NCI-H526 treated with DMSO at 0.1 percent for 48 hours (cell line): ENCODE measurements around the gene HSF2BP.
"Not testable (repeated sequence)": the region's sequence is repeated elsewhere in the genome, so short reads cannot be mapped to it uniquely, and the experiment has no call there.

ENCODE experiments used
- DNase-seq: peaks from one replicate; lab custom pipeline; 2025; lab: John Stamatoyannopoulos, UW

The HSF2BP gene

GRCh38 chr21:43687566-43688399 is 28.5 kb upstream of the HSF2BP start:
- DNase-seq: no peak

GRCh38 chr21:43686811-43687565 is 27.7 kb upstream of the HSF2BP start:
- no peak for DNase-seq

- no peak for DNase-seq
Observed at GRCh38 chr21:43684424-43684823, 25.1 kb upstream of the HSF2BP start.

GRCh38 chr21:43681650-43682049 is 22.4 kb upstream of the HSF2BP start:
- DNase-seq: no peak

DNA sequence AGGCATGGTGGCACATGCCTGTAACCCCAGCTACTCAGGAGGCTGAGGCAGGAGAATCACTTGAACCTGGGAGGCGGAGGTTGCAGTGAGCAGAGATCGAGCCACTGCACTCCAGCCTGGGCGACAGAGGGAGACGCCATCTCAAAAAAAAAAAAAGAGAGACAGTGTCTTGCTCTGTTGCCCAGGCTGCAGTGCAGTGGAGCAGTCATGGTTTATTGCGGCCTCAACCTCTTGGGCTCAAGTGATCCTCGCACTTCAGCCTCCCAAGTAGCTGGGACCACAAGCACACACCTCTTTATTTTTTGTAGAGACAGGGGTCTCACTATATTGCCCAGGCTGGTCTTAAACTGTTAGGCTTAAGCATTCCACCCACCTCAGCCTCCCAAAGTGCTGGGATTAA is 21.1 kb upstream of the HSF2BP start:
- DNase-seq: not testable (repeated sequence)

DNA sequence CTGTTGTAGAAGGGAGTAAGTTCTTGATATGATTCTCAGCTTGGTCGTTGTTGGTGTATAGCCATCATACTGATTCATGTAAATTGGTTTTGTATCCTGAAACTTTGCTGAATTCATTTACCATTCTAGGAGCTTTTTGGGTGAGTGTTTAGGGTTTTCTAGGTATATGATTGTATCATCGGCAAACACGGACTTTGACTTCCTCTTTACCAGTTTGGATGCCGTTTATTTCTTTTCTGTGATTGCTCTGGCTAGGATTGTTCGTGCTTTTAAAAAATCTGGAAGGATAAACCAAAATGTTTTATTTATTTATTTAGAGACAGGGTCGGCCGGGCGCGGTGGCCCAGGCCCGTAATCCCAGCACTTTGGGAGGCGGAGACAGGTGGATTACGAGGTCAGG is 20.7 kb upstream of the HSF2BP start:
- no peak for DNase-seq

DNA sequence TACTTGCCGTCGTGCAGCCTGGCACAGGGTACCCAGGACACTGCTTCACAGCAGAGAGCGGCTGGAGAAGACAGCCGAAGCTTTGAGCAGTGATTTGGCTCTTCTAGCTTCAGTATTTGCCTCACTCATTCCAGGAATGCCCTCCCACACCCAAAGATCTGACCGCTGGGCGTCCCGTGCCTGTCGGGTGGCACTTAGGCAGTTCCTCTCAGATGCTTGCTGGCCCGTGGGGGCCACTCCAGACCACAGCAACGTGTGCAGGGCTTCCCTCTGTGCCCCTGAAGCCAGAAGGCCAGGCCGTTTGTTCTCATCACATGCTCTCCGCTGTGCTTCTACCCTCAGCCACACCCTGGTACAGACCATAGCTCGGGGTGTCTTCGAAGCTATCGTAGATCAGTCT is 17.1 kb upstream of the HSF2BP start:
- no peak for DNase-seq

GRCh38 chr21:43675871-43676270 is 16.6 kb upstream of the HSF2BP start:
- no peak for DNase-seq

DNA sequence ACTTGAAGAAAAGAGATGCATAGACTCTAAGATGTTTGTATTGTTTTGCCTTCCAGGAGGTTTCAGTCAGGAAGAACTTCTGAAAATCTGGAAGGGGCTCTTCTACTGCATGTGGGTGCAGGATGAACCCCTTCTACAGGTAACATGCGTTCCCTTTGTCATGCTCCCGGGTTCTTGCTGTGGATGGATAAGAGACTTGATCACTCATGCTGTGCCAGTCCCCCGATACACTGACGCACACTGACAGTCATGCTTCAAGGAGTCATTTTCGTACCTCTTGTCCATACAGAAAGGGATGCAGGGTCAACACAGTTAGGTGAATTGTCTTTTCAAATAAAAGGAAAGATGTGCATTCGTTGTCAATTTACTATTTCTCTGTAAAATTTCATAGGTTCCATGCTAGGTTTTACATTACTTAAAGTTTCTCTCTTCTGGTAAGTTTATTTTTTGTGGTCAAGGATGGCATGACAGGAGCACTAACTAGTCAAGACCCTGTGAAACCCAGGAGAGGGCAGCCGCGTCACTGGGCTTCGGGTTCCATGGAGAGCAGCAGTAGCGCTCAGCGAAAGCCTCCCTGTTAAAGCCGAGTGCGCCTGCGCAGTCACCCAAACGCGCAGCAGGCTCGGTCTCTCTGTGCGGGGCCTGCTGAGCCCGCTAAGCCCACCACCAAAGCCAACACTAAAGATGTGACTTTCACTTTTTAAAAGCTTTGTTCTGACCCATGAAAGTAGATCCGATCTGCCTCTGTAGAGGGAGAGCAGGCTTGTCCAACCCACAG is 10.7 kb upstream of the HSF2BP start:
- DNase-seq: no peak

DNA sequence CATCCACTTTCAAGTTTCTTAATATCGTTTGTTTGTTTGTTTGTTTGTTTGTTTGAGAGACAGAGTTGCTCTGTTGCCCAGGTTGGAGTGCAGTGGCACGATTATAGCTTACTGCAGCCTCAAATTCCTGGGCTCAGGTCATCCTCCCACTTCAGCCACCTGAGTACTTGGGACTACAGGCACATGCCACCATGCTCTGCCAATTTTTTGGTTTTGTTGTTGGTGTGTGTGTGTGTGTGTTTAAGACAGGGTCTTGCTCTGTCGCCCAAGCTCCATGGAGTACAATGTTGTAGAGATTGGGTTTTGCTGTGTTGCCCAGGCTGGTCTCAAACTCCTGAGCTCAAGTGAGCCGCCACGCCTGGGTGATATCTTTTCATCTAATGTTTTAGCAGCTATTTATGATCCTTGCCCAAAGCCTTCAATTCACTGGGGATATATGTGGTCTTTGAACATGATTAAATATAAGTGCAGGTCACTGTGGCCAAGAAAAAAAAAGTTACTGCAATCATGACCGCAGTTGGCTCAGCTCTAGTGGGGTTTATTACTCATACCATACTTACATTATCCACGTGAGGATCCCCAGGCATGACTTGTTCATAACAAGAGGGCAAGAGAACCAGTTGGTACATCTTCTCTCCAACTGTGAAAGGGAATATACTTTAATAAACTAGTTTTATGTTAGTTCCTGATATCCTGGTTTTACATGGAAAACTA is 8.1 kb upstream of the HSF2BP start:
- DNase-seq: no peak

- no peak for DNase-seq
Observed at GRCh38 chr21:43665879-43666278, 6.6 kb upstream of the HSF2BP start.

- no peak for DNase-seq
Observed at GRCh38 chr21:43664358-43664757, 5.1 kb upstream of the HSF2BP start.

- no peak for DNase-seq
Observed at GRCh38 chr21:43663033-43663432, 3.7 kb upstream of the HSF2BP start.

DNA sequence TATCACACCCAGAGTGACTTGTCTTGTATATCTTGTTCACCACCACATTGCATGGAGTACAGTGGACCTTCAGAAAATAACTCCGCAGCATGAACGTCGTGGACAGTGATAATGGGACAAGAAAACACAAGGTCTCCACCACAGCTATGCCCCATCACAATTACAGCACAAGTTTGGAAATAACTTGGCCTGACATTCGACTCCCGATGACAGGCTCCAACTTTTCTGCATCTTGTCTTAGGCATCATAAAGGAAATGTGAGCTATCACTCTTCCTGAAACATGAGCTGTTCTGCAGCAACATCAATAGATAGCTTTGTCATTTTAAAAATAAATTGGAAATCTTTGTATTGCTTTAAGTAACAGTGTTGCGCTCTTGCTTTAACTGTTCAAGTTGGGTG is 3.0 kb upstream of the HSF2BP start:
- DNase-seq: no peak

- no peak for DNase-seq
Observed at GRCh38 chr21:43658769-43659135, 536 bp downstream of the HSF2BP start.

GRCh38 chr21:43658088-43658741 is 1.1 kb downstream of the HSF2BP start:
- DNase-seq: no peak

- no peak for DNase-seq
Observed at GRCh38 chr21:43657355-43658087, 1.8 kb downstream of the HSF2BP start.

- DNase-seq: no peak
Observed at GRCh38 chr21:43654806-43655489, 4.3 kb downstream of the HSF2BP start.

- no peak for DNase-seq
Observed at GRCh38 chr21:43653626-43654025, 5.7 kb downstream of the HSF2BP start.

DNA sequence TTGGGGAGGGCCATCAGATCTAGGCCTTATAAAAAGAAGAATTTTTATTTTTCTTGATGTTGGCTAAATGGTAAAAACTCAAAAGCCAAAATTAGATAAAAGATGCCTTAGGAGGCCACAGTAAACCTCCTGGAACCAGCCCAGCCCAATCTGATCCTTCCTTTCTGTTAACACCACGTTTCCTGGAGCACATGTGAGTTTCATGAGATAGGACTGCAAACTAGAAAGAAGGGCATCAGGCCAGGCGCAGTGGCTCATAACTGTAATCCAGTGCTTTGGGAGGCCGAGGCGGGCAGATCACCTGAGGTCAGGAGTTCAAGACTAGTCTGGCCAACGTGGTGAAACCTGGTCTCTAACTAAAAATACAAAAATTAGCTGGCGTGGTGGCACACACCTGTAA is 6.7 kb downstream of the HSF2BP start:
- no peak for DNase-seq
